ENCODE data around the gene KCNG2.

DNA sequence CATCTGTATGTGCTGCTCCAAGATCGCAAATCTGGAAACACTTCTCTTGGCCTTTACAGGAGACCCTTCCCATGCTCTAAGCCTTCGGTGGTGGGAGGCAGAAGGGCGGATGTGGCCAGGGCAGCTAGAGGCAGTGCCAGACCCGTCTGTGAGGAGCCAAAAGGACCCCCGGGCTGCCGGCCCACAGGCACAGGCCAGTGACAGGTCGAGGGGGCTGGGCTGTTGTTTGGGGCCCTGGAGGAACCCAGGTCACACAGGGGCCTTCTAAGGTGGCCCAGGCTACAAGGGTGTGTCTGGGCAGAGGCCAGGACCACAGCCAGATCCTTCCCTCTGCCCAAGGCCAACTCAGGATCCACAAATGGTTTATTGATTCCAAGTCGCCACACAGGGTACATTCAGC lies 104.3 kb downstream of the KCNG2 start:
- TF ChIP-seq, protein P1, sequence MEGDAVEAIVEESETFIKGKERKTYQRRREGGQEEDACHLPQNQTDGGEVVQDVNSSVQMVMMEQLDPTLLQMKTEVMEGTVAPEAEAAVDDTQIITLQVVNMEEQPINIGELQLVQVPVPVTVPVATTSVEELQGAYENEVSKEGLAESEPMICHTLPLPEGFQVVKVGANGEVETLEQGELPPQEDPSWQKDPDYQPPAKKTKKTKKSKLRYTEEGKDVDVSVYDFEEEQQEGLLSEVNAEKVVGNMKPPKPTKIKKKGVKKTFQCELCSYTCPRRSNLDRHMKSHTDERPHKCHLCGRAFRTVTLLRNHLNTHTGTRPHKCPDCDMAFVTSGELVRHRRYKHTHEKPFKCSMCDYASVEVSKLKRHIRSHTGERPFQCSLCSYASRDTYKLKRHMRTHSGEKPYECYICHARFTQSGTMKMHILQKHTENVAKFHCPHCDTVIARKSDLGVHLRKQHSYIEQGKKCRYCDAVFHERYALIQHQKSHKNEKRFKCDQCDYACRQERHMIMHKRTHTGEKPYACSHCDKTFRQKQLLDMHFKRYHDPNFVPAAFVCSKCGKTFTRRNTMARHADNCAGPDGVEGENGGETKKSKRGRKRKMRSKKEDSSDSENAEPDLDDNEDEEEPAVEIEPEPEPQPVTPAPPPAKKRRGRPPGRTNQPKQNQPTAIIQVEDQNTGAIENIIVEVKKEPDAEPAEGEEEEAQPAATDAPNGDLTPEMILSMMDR (IDR thresholded peaks at IDR 0.05), result no peak
- TF ChIP-seq POLR2AphosphoS5 (IDR thresholded peaks at IDR 0.05), result no peak

Measured in gastroesophageal sphincter (tissue), 3 donors.